ENCODE measurements around the gene REX1BD. TPM values are rescaled to one million over a fixed set of nuclear protein-coding genes. Genes with fewer than 3 reads are reported as not detected.

The REX1BD gene
- total RNA-seq, 2 donors from 2014 or later = 119 to 171 TPM

GRCh38 chr19:18586306-18586705 is 2.3 kb upstream of the REX1BD start:
- no peak overlapping the region for H3K4me3 ChIP-seq

GRCh38 chr19:18587561-18587960 is 1.0 kb upstream of the REX1BD start:
- peaks cover 0 to 18% of the 10 kb centered on the region in 2 donors for H3K4me1 ChIP-seq
- H3K27ac ChIP-seq = no peak overlapping the region
- DNase-seq (ENCODE audit: low spot score) = no peak

More at GRCh38 chr19:18586306-18586705, 2.3 kb upstream of the REX1BD start:
- Histone ChIP-seq H3K36me3 (peaks cover 10% of the 10 kb centered on the region), H3K27me3 (no peaks in the 10 kb centered on the region), H3K27ac (no peak overlapping the region), H3K9me3 (no peaks in the 10 kb centered on the region), H3K4me1 (peaks cover 0 to 18% of the 10 kb centered on the region in 2 donors)
- DNase-seq (ENCODE audit: low spot score) = no peak
- TF ChIP-seq CTCF (IDR thresholded peaks at IDR 0.05) = no peak

GRCh38 chr19:18587962-18588610 is 512 bp upstream of the REX1BD start:
- TF ChIP-seq CTCF (IDR thresholded peaks at IDR 0.05) = no peak
- H3K9me3 ChIP-seq = no peaks in the 10 kb centered on the region

More at GRCh38 chr19:18587561-18587960, 1.0 kb upstream of the REX1BD start:
- H3K4me3 ChIP-seq = no peak overlapping the region
- H3K36me3 ChIP-seq = peaks cover 10% of the 10 kb centered on the region
- no peaks in the 10 kb centered on the region for H3K9me3 ChIP-seq
- no peaks in the 10 kb centered on the region for H3K27me3 ChIP-seq
- TF ChIP-seq CTCF (IDR thresholded peaks at IDR 0.05) = no peak

DNA sequence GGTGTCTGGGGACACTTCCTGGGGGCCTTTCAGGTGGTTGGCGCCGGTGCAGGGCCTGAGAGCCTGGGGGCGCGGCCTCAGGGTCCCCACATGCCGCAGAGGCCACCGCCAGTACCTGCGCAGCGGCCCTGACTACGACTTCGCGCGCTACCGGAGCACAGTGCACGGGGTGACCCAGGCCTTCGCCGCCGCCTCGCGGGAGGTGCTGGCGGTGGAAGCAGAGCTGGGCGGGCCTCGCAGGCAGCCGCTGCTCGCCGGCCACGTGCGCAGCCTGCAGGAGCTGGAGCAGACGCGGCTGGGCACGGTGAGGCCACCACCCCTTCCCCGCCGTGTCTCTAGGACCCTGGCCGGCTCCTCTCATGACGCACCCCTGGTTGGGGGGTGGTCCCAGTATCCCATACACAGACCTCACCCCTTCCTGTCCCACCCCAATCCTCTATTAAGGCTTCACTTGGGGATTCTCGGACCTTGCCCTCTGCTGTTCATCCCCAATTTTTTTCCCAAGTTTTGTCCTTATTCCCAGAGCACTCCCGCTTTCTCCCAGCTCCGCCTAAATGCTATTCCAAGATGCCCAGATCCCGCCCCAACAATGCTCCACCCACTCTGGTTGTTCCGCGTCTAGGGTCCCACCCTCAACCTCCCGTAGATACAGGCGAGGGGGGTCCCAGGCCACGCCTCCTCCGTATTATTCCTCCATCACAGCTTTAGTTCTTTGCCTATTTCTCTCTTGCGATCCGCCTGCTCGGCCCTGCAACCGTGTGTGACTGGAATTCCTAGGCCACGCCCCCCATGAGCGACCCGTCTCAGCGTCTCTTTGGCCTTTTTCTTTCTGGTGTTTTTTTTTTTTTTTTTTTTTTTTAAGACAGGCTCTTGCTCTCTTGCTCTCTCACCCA is 1.0 kb downstream of the REX1BD start:
- peak in 1 of 2 donors; percentile 41 for TF ChIP-seq CTCF (IDR thresholded peaks at IDR 0.05)
- H3K27ac ChIP-seq = peak overlapping the region; percentile 78 to 86
- peaks cover 0 to 28% of the 10 kb centered on the region in 2 donors for H3K4me1 ChIP-seq
- no peaks in the 10 kb centered on the region for H3K9me3 ChIP-seq
- H3K36me3 ChIP-seq = peaks cover 10% of the 10 kb centered on the region
- peak overlapping the region; percentile 72 to 84 for H3K4me3 ChIP-seq
- no peaks in the 10 kb centered on the region for H3K27me3 ChIP-seq
- DNase-seq (ENCODE audit: low spot score) = peak; percentile 74

More at GRCh38 chr19:18587962-18588610, 512 bp upstream of the REX1BD start:
- peak overlapping the region; percentile 72 to 84 for H3K4me3 ChIP-seq
- peaks cover 0 to 18% of the 10 kb centered on the region in 2 donors for H3K4me1 ChIP-seq
- H3K27me3 ChIP-seq = no peaks in the 10 kb centered on the region
- peak overlapping the region; percentile 78 to 86 for H3K27ac ChIP-seq
- DNase-seq (ENCODE audit: low spot score) = no peak
- peaks cover 10% of the 10 kb centered on the region for H3K36me3 ChIP-seq

DNA sequence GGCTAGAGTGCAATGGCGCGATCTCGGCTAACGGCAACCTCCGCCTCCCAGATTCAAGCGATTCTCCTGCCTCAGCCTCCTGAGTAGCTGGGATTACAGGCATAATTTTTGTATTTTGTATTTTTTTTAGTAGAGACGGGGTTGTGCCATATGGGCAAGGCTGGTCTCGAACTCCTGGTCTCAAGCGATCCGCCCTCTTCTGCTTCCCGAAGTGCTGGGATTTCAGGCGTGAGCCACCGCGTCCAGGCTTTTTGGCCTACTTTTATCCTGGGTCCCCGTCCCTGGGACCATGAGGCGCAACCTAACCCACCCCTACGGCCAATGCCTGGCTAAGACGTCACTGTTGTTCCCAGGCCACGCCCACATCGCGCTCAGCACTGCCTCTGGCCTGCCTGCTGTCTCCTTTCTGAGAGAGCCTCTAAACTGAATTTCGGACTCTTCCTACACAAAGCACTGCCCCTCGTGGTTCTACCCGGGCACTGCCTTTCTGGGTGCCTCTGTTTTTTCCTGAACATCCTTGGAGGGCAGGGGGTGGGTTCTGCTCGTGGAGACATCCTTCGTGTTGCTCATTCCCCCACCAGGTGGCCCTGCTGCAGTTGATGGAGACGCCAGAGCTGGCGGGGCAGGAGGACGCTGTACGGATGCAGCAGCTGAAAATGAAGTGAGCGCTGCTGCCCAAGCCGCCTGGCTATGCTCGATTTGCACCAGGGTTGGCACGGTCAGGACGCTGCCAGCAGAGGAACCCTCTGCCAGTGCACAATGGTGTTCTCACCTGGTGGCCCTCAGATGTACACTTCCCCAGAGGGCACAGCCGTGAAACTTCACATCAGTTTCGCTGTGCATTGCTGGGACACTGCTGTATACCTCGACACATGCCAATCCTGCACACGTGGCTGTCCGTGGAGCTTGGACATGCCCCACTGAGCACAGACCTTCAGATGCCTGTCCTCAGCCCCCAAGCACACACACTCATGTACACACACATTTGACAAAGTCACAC is 2.0 kb downstream of the REX1BD start:
- no peaks in the 10 kb centered on the region for H3K9me3 ChIP-seq
- no peak for TF ChIP-seq CTCF (IDR thresholded peaks at IDR 0.05)
- peak; percentile 66 for DNase-seq (ENCODE audit: low spot score)
- no peaks in the 10 kb centered on the region for H3K27me3 ChIP-seq
- H3K36me3 ChIP-seq = peaks cover 10% of the 10 kb centered on the region
- peak overlapping the region in 1 of 2 donors; percentile 86 for H3K27ac ChIP-seq
- no peak overlapping the region for H3K4me3 ChIP-seq
- H3K4me1 ChIP-seq = peaks cover 0 to 38% of the 10 kb centered on the region in 2 donors

Data from right atrium auricular region (tissue), 2 donors.